GM12878 (cell line): ENCODE measurements around the gene ART1.

Experiments used
- CTCF ChIP-seq, 3 experiments: IDR thresholded peaks in 2 of 3; conservative IDR thresholded peaks in 1 of 3; 2 replicates each; pipeline ENCODE4 v1.5.1; 2011; ENCODE audit warnings: low read depth in 3 of 3, low read length in 3 of 3, mild to moderate bottlenecking in 3 of 3, control low read depth in 2 of 3, moderate library complexity in 2 of 3, inconsistent platforms in 1 of 3, mixed read lengths in 1 of 3; ENCODE audit not compliant: control insufficient read depth in 2 of 3, insufficient read depth in 1 of 3; ENCODE audit errors: extremely low read depth in 1 of 3
- DPF2 ChIP-seq: fragments of 450-650 bp; IDR thresholded peaks from 2 replicates; pipeline ENCODE4 v1.6.1; 2017; ENCODE audit warnings: mild to moderate bottlenecking
- EP300 ChIP-seq, 2 experiments: fragments of 150-350 bp in 1 of 2; IDR thresholded peaks; 2 replicates each; pipeline ENCODE4 v1.6.1; 2011 to 2012; ENCODE audit warnings: low read depth in 2 of 2, low read length in 2 of 2, borderline replicate concordance in 1 of 2, improper control_type of control experiment in 1 of 2, inconsistent platforms in 1 of 2; ENCODE audit not compliant: control insufficient read depth in 1 of 2
- EZH2 ChIP-seq: IDR thresholded peaks from 2 replicates; pipeline ENCODE4 v1.6.1; 2012; ENCODE audit warnings: low read depth, mild to moderate bottlenecking, control low read depth, inconsistent platforms, low read length, borderline replicate concordance; ENCODE audit not compliant: control insufficient read depth
- GABPA ChIP-seq: IDR thresholded peaks from 2 replicates; pipeline ENCODE4 v1.6.1; 2014; ENCODE audit warnings: antibody characterized with exemption, low read depth, mild to moderate bottlenecking, inconsistent platforms
- POLR2A ChIP-seq: IDR thresholded peaks from 2 replicates; pipeline ENCODE4 v1.6.1; 2011; ENCODE audit warnings: low read depth, mild to moderate bottlenecking, low read length
- SMAD1 ChIP-seq: fragments of 450-650 bp; IDR thresholded peaks from 2 replicates; pipeline ENCODE4 v1.6.1; 2018; ENCODE audit warnings: mild to moderate bottlenecking, low read depth; ENCODE audit not compliant: partially characterized antibody
- TARDBP ChIP-seq: IDR thresholded peaks from 2 replicates; pipeline ENCODE4 v1.6.1; 2016; ENCODE audit warnings: borderline replicate concordance
- YY1 ChIP-seq: IDR thresholded peaks from 2 replicates; pipeline ENCODE4 v1.6.1; 2011; ENCODE audit warnings: low read depth, mild to moderate bottlenecking, low read length
- ZNF217 ChIP-seq: fragments of 450-650 bp; IDR thresholded peaks from 2 replicates; pipeline ENCODE4 v1.6.1; 2017; ENCODE audit warnings: antibody characterized with exemption, mild to moderate bottlenecking
- TF ChIP-seq, protein P1 (sequence below): IDR thresholded peaks from 2 replicates; pipeline ENCODE4 v1.6.1; 2012; ENCODE audit warnings: low read depth, low read length, improper control_type of control experiment
- TF ChIP-seq, protein P2 (sequence below): IDR thresholded peaks from 2 replicates; pipeline ENCODE4 v1.6.1; 2012; ENCODE audit warnings: mild to moderate bottlenecking, low read depth, low read length
- TF ChIP-seq, protein P3 (sequence below): fragments of 450-650 bp; IDR thresholded peaks from 2 replicates; pipeline ENCODE4 v1.6.1; 2017; ENCODE audit warnings: mild to moderate bottlenecking

GRCh38 chr11:3641701-3642070 lies 3.2 kb upstream of the ART1 start, which contains the start of gene ART5:
- TF ChIP-seq EZH2 = no peak
- TF ChIP-seq GABPA = no peak
- TF ChIP-seq CTCF (IDR thresholded peaks at IDR 0.05 in 2 of 3, conservative IDR thresholded peaks at IDR 0.05 in 1 of 3; ENCODE audit: control insufficient read depth in 2 of 3, extremely low read depth in 1 of 3, insufficient read depth in 1 of 3, low read depth in 3 of 3, low read length in 3 of 3) = no peak
- no peak for TF ChIP-seq TARDBP
- no peak for TF ChIP-seq SMAD1
- no peak for TF ChIP-seq POLR2A
- TF ChIP-seq, protein P1, sequence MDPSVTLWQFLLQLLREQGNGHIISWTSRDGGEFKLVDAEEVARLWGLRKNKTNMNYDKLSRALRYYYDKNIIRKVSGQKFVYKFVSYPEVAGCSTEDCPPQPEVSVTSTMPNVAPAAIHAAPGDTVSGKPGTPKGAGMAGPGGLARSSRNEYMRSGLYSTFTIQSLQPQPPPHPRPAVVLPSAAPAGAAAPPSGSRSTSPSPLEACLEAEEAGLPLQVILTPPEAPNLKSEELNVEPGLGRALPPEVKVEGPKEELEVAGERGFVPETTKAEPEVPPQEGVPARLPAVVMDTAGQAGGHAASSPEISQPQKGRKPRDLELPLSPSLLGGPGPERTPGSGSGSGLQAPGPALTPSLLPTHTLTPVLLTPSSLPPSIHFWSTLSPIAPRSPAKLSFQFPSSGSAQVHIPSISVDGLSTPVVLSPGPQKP = no peak
- TF ChIP-seq, protein P2, sequence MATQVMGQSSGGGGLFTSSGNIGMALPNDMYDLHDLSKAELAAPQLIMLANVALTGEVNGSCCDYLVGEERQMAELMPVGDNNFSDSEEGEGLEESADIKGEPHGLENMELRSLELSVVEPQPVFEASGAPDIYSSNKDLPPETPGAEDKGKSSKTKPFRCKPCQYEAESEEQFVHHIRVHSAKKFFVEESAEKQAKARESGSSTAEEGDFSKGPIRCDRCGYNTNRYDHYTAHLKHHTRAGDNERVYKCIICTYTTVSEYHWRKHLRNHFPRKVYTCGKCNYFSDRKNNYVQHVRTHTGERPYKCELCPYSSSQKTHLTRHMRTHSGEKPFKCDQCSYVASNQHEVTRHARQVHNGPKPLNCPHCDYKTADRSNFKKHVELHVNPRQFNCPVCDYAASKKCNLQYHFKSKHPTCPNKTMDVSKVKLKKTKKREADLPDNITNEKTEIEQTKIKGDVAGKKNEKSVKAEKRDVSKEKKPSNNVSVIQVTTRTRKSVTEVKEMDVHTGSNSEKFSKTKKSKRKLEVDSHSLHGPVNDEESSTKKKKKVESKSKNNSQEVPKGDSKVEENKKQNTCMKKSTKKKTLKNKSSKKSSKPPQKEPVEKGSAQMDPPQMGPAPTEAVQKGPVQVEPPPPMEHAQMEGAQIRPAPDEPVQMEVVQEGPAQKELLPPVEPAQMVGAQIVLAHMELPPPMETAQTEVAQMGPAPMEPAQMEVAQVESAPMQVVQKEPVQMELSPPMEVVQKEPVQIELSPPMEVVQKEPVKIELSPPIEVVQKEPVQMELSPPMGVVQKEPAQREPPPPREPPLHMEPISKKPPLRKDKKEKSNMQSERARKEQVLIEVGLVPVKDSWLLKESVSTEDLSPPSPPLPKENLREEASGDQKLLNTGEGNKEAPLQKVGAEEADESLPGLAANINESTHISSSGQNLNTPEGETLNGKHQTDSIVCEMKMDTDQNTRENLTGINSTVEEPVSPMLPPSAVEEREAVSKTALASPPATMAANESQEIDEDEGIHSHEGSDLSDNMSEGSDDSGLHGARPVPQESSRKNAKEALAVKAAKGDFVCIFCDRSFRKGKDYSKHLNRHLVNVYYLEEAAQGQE = no peak
- TF ChIP-seq YY1 = no peak
- TF ChIP-seq EP300 (IDR thresholded peaks at IDR 0.05; ENCODE audit: borderline replicate concordance in 1 of 2, control insufficient read depth in 1 of 2, low read depth in 2 of 2, low read length in 2 of 2) = no peak
- TF ChIP-seq, protein P3, sequence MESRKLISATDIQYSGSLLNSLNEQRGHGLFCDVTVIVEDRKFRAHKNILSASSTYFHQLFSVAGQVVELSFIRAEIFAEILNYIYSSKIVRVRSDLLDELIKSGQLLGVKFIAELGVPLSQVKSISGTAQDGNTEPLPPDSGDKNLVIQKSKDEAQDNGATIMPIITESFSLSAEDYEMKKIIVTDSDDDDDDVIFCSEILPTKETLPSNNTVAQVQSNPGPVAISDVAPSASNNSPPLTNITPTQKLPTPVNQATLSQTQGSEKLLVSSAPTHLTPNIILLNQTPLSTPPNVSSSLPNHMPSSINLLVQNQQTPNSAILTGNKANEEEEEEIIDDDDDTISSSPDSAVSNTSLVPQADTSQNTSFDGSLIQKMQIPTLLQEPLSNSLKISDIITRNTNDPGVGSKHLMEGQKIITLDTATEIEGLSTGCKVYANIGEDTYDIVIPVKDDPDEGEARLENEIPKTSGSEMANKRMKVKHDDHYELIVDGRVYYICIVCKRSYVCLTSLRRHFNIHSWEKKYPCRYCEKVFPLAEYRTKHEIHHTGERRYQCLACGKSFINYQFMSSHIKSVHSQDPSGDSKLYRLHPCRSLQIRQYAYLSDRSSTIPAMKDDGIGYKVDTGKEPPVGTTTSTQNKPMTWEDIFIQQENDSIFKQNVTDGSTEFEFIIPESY = no peak
- TF ChIP-seq ZNF217 = no peak
- no peak for TF ChIP-seq DPF2
